Measurements from ENCODE around the gene TCF7L2. TPM values are rescaled to one million over a fixed set of nuclear protein-coding genes. Genes with fewer than 3 reads are reported as not detected.
A peak's percentile ranks its signal among the peaks of the same experiment; 100 is the strongest.

The TCF7L2 gene
- total and polyA plus RNA-seq, 2 experiments from 2014 or later: 27.5 to 33.7 TPM

DNA sequence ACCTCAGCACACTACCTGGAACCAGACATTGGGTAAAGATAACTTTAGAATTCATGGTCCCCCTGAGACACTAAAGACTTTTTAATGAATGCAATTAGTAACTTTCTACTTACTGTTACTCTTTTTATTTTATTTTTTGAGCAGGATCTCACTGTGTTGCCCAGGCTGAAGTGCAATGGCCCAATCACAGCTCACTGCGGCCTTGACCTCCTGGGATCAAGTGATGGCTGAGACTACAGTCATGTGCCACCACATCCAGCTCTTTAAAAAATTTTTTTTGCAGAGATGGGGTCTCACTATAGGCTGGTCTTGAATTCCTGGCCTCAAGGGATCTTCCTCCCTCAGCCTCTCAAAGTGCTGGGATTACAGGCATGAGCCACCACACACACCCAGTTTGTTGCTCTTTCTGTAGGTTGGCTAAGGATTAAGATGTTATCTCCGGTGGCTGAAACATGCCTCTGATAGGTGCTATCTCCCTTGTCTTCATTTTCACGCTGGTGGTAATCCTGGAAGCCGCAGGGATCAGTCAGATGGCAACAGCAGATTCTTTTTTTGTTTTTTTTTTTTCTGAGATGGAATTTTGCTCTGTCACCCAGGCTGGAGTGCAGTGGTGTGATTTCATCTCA lies 128.3 kb downstream of the TCF7L2 start:
- peaks cover 4% of the 10 kb centered on the region for H3K4me1 ChIP-seq (ENCODE audit: low read depth)
- no peaks in the 10 kb centered on the region for H3K9me3 ChIP-seq (ENCODE audit: low read depth)
- DNase-seq (ENCODE audit: low read depth in 1 of 2, low spot score in 1 of 2): no peak
- H3K4me3 ChIP-seq: no peak overlapping the region
- no peak for TF ChIP-seq CTCF (IDR thresholded peaks at IDR 0.05; ENCODE audit: low read depth, low read length)
- H3K27me3 ChIP-seq: no peaks in the 10 kb centered on the region
- no peak overlapping the region for H3K27ac ChIP-seq
- no peaks in the 10 kb centered on the region for H3K36me3 ChIP-seq

- H3K27me3 ChIP-seq: no peaks in the 10 kb centered on the region
- no peak overlapping the region for H3K4me3 ChIP-seq
- H3K27ac ChIP-seq: no peak overlapping the region
- TF ChIP-seq CTCF (IDR thresholded peaks at IDR 0.05; ENCODE audit: low read depth, low read length): no peak
- no peak for DNase-seq (ENCODE audit: low read depth in 1 of 2, low spot score in 1 of 2)
- H3K36me3 ChIP-seq: no peaks in the 10 kb centered on the region
- H3K9me3 ChIP-seq (ENCODE audit: low read depth): no peaks in the 10 kb centered on the region
- peaks cover 4% of the 10 kb centered on the region for H3K4me1 ChIP-seq (ENCODE audit: low read depth)
These were observed 130.2 kb downstream of the TCF7L2 start for GRCh38 chr10:113080061-113080924.

- Histone ChIP-seq H3K9me3 (ENCODE audit: low read depth) (no peaks in the 10 kb centered on the region), H3K36me3 (no peaks in the 10 kb centered on the region), H3K4me1 (ENCODE audit: low read depth) (peaks cover 4% of the 10 kb centered on the region), H3K27me3 (no peaks in the 10 kb centered on the region), H3K27ac (no peak overlapping the region), H3K4me3 (no peak overlapping the region)
- TF ChIP-seq CTCF (IDR thresholded peaks at IDR 0.05; ENCODE audit: low read depth, low read length): peak; percentile 9
- DNase-seq (ENCODE audit: low read depth in 1 of 2, low spot score in 1 of 2): no peak
These were observed 130.8 kb downstream of the TCF7L2 start for GRCh38 chr10:113080925-113081229.

GRCh38 chr10:113084031-113084430 lies 134.0 kb downstream of the TCF7L2 start:
- Histone ChIP-seq H3K27me3 (no peaks in the 10 kb centered on the region), H3K4me1 (ENCODE audit: low read depth) (no peaks in the 10 kb centered on the region), H3K4me3 (no peak overlapping the region), H3K27ac (no peak overlapping the region), H3K9me3 (ENCODE audit: low read depth) (no peaks in the 10 kb centered on the region), H3K36me3 (no peaks in the 10 kb centered on the region)
- no peak for TF ChIP-seq CTCF (IDR thresholded peaks at IDR 0.05; ENCODE audit: low read depth, low read length)
- DNase-seq (ENCODE audit: low read depth in 1 of 2, low spot score in 1 of 2): no peak

GRCh38 chr10:113085776-113086175 lies 135.7 kb downstream of the TCF7L2 start:
- H3K4me3 ChIP-seq: no peak overlapping the region
- no peak for DNase-seq (ENCODE audit: low read depth in 1 of 2, low spot score in 1 of 2)
- H3K27me3 ChIP-seq: no peaks in the 10 kb centered on the region
- H3K27ac ChIP-seq: no peak overlapping the region
- H3K4me1 ChIP-seq (ENCODE audit: low read depth): no peaks in the 10 kb centered on the region
- no peaks in the 10 kb centered on the region for H3K9me3 ChIP-seq (ENCODE audit: low read depth)
- no peak for TF ChIP-seq CTCF (IDR thresholded peaks at IDR 0.05; ENCODE audit: low read depth, low read length)
- H3K36me3 ChIP-seq: peaks cover 4% of the 10 kb centered on the region

All from cardiac muscle cell (in vitro differentiated cells and primary cell).